Fibroblast of lung (primary cell): Measurements from ENCODE around the gene JAZF1. TPM values are rescaled to one million over a fixed set of nuclear protein-coding genes. Genes with fewer than 3 reads are reported as not detected.

Experiments
- DNase-seq, 2 donors: peaks; one replicate each; pipeline versions ENCODE4 v3.0.0 to v3.0.0-alpha.2; 2010; ENCODE audit warnings: low read depth in 2 of 2
- H2AFZ ChIP-seq: 2 replicates; pipeline ENCODE4 v1.5.1; 2012; ENCODE audit warnings: low read length, control low read depth, inconsistent platforms
- H3K27ac ChIP-seq: 2 replicates; pipeline ENCODE4 v1.5.1; 2011; ENCODE audit warnings: low read length, control low read depth; ENCODE audit not compliant: insufficient read depth
- H3K27me3 ChIP-seq: 2 replicates; pipeline ENCODE4 v1.5.1; 2011; ENCODE audit warnings: mild to moderate bottlenecking, low read length; ENCODE audit not compliant: control insufficient read depth, insufficient read depth
- H3K36me3 ChIP-seq: 2 replicates; pipeline ENCODE4 v1.5.1; 2011; ENCODE audit warnings: low read length; ENCODE audit not compliant: control insufficient read depth, insufficient read depth
- H3K4me1 ChIP-seq: 2 replicates; pipeline ENCODE4 v1.5.1; 2011; ENCODE audit warnings: low read length; ENCODE audit not compliant: control insufficient read depth, insufficient read depth; ENCODE audit errors: extremely low read depth
- H3K4me2 ChIP-seq: 2 replicates; pipeline ENCODE4 v1.5.1; 2011; ENCODE audit warnings: low read length, control low read depth; ENCODE audit not compliant: insufficient read depth; ENCODE audit errors: extremely low read depth
- H3K4me3 ChIP-seq, 4 experiments: fragments of 200-600 bp in 1 of 4; sonication (generic) in 1 of 4; replicated peaks in 1 of 4; 2 replicates each; pipeline ENCODE4 v1.5.1; 2011 to 2016; ENCODE audit warnings: low read length in 4 of 4, low read depth in 3 of 4, mild to moderate bottlenecking in 3 of 4, control low read depth in 2 of 4, inconsistent platforms in 1 of 4, mixed read lengths in 1 of 4; ENCODE audit not compliant: insufficient read depth in 1 of 4; ENCODE audit errors: control extremely low read depth in 1 of 4
- H3K79me2 ChIP-seq: 2 replicates; pipeline ENCODE4 v1.5.1; 2012; ENCODE audit warnings: mild to moderate bottlenecking, low read length, inconsistent platforms; ENCODE audit not compliant: control insufficient read depth, insufficient read depth
- H3K9ac ChIP-seq: 2 replicates; pipeline ENCODE4 v1.5.1; 2011; ENCODE audit warnings: mild to moderate bottlenecking, low read length, control low read depth; ENCODE audit not compliant: insufficient read depth
- H3K9me3 ChIP-seq: 2 replicates; pipeline ENCODE4 v1.5.1; 2012; ENCODE audit warnings: low read depth, low read length; ENCODE audit not compliant: control insufficient read depth, insufficient read depth
- H4K20me1 ChIP-seq: 2 replicates; pipeline ENCODE4 v1.5.1; 2011; ENCODE audit warnings: low read length; ENCODE audit not compliant: control insufficient read depth, insufficient read depth; ENCODE audit errors: extremely low read depth
- CTCF ChIP-seq, 2 donors: IDR thresholded peaks in 1 of 2; conservative IDR thresholded peaks in 1 of 2; 1 replicate in 1 of 2; 2 replicates in 1 of 2; pipeline ENCODE4 v1.5.1; 2011 to 2012; ENCODE audit warnings: low read length in 2 of 2, control low read depth in 1 of 2, inconsistent platforms in 1 of 2, low read depth in 1 of 2, mild to moderate bottlenecking in 1 of 2
- EZH2 ChIP-seq: IDR thresholded peaks from 2 replicates; pipeline ENCODE4 v1.5.1; 2012; ENCODE audit warnings: low read length, control low read depth, mild to moderate bottlenecking; ENCODE audit errors: missing control alignments
- polyA plus RNA-seq, 2 donors: library from polyadenylated mRNA; depleted of rRNA in 1 of 2; stranded (reverse) in 1 of 2; unstranded in 1 of 2; fragments of >200 nt; gene quantifications; 2 replicates each; pipeline ENCODE4 v1.2.1, GENCODE V29; 2011 to 2012; ENCODE audit warnings: missing spikeins in 1 of 2
- total RNA-seq: library from RNA; depleted of rRNA; stranded (reverse); fragments of >200 nt; gene quantifications from 2 replicates; pipeline ENCODE4 v1.2.1, GENCODE V29; 2014

JAZF1 gene
- total and polyA plus RNA-seq, 2 donors (not counting 1 experiment from before 2014, with no cell fraction given): 9.1 to 9.3 TPM

GRCh38 chr7:27936047-27936767 lies 244.4 kb downstream of the JAZF1 start:
- Histone ChIP-seq H3K9me3 (no peaks in the 10 kb centered on the region), H3K36me3 (no peaks in the 10 kb centered on the region), H3K9ac (no peak overlapping the region), H3K4me3 (no peak overlapping the region), H3K4me2 (no peak overlapping the region), H2AFZ (no peak overlapping the region), H3K27ac (no peak overlapping the region), H3K27me3 (no peaks in the 10 kb centered on the region), H4K20me1 (no peaks in the 10 kb centered on the region), H3K79me2 (no peaks in the 10 kb centered on the region), H3K4me1 (no peaks in the 10 kb centered on the region)
- no peak for DNase-seq
- TF ChIP-seq EZH2 (no peak), CTCF (conservative IDR thresholded peaks at IDR 0.05 in 1 of 2, IDR thresholded peaks at IDR 0.05 in 1 of 2; ENCODE audit: low read depth in 1 of 2, low read length in 2 of 2) (no peak)

GRCh38 chr7:27933671-27934565 lies 246.7 kb downstream of the JAZF1 start:
- DNase-seq: peak in 1 of 2 donors; percentile 54
- H3K4me3 ChIP-seq: no peak overlapping the region
- TF ChIP-seq EZH2: no peak
- TF ChIP-seq CTCF (conservative IDR thresholded peaks at IDR 0.05 in 1 of 2, IDR thresholded peaks at IDR 0.05 in 1 of 2; ENCODE audit: low read depth in 1 of 2, low read length in 2 of 2): peak in 1 of 2 donors; percentile 42
- H3K36me3 ChIP-seq: no peaks in the 10 kb centered on the region
- no peaks in the 10 kb centered on the region for H3K27me3 ChIP-seq
- no peaks in the 10 kb centered on the region for H4K20me1 ChIP-seq
- H3K9ac ChIP-seq: no peak overlapping the region
- no peaks in the 10 kb centered on the region for H3K79me2 ChIP-seq
- no peak overlapping the region for H3K4me2 ChIP-seq
- H2AFZ ChIP-seq: no peak overlapping the region
- no peaks in the 10 kb centered on the region for H3K4me1 ChIP-seq
- no peak overlapping the region for H3K27ac ChIP-seq
- no peaks in the 10 kb centered on the region for H3K9me3 ChIP-seq

- Histone ChIP-seq H3K9ac (no peak overlapping the region), H3K9me3 (no peaks in the 10 kb centered on the region), H3K4me3 (no peak overlapping the region), H3K27me3 (no peaks in the 10 kb centered on the region), H4K20me1 (no peaks in the 10 kb centered on the region), H3K27ac (no peak overlapping the region), H3K4me2 (no peak overlapping the region), H3K36me3 (no peaks in the 10 kb centered on the region), H2AFZ (no peak overlapping the region), H3K4me1 (no peaks in the 10 kb centered on the region), H3K79me2 (no peaks in the 10 kb centered on the region)
- TF ChIP-seq EZH2 (no peak), CTCF (conservative IDR thresholded peaks at IDR 0.05 in 1 of 2, IDR thresholded peaks at IDR 0.05 in 1 of 2; ENCODE audit: low read depth in 1 of 2, low read length in 2 of 2) (no peak)
- no peak for DNase-seq
Measured at GRCh38 chr7:27930910-27931476, 249.6 kb downstream of the JAZF1 start.
